Endothelial cell (in vitro differentiated cells): ENCODE data around the gene SUV39H2. TPM values are rescaled to one million over a fixed set of nuclear protein-coding genes. Genes with fewer than 3 reads are reported as not detected.
A peak's percentile ranks its signal among the peaks of the same experiment; 100 is the strongest.

Source experiments
- DNase-seq: peaks from one replicate; pipeline ENCODE4 v3.0.0; 2021; ENCODE audit warnings: low spot score
- H3K27ac Mint-ChIP-seq: one replicate; pipeline ENCODE4 v1.8.0; 2021; ENCODE audit warnings: mixed read lengths, inconsistent platforms; ENCODE audit not compliant: unreplicated experiment
- H3K27me3 Mint-ChIP-seq: one replicate; pipeline ENCODE4 v1.8.0; 2021; ENCODE audit warnings: mild to moderate bottlenecking, moderate library complexity, mixed read lengths, inconsistent platforms; ENCODE audit not compliant: unreplicated experiment
- H3K36me3 Mint-ChIP-seq: one replicate; pipeline ENCODE4 v1.8.0; 2021; ENCODE audit warnings: mild to moderate bottlenecking, low read depth, mixed read lengths, inconsistent platforms; ENCODE audit not compliant: unreplicated experiment
- H3K4me1 Mint-ChIP-seq: one replicate; pipeline ENCODE4 v1.8.0; 2021; ENCODE audit warnings: mild to moderate bottlenecking, mixed read lengths, inconsistent platforms; ENCODE audit not compliant: unreplicated experiment
- H3K4me3 Mint-ChIP-seq: one replicate; pipeline ENCODE4 v1.8.0; 2021; ENCODE audit warnings: mild to moderate bottlenecking, mixed read lengths, inconsistent platforms; ENCODE audit not compliant: unreplicated experiment
- H3K9me3 Mint-ChIP-seq: one replicate; pipeline ENCODE4 v1.8.0; 2021; ENCODE audit warnings: mixed read lengths, inconsistent platforms; ENCODE audit not compliant: unreplicated experiment
- total RNA-seq: library from RNA; stranded (reverse); fragmentation: NEBNext Ultra II Directional; extraction: Animal tissue kit (Norgen Biotek cat#: 25700); gene quantifications from one replicate; pipeline ENCODE4 v1.2.1, GENCODE V29; 2021; ENCODE audit not compliant: unreplicated experiment
- TF ChIP-seq, protein P1 (sequence below): fragments of 200-600 bp; sonication (generic); IDR thresholded peaks from one replicate; pipeline ENCODE4 v1.5.0; 2021; ENCODE audit warnings: antibody characterized with exemption; ENCODE audit not compliant: unreplicated experiment

Gene SUV39H2
- total RNA-seq, 1 donor from 2014 or later = 15.6 TPM

DNA sequence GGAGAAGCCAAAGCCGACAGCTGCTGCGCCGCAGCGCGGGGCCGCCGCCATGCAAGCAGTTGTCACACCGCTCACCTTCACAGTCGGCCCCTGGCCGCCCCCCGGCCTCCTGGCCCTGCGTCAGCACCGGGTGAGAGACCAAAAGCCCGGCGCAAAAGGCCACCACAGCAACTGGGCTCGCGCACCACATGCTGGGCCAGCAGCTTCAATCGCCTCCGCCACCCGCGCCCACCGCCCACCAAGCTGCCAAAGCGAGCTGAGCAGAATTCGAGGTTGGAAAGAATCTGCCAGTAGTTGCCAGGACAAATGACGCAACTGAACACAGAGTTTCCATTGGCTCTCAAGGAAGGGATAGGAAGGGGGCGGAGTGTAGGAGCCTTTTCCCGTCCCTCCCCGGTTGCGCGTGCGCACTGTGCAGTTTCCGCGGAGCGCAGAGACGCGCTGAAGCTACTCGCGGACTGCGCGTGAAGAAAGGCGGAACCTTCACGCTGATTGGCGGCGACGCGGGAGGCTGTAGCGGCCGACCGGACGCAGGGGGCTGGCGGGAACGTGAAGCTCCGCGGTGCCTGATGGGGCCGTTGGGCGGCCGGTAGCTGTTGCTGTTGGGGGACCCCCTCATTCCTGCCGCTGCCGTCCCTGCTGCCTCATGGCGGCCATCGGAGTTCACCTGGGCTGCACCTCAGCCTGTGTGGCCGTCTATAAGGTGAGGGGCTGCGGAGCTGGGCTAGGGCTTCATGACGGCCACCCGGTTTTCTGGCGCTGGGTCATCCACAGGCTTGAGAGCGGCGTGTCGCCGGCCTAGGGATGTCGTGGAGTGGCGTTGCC, 40.7 kb upstream of the SUV39H2 start, which contains the start of the genes CDNF, HSPA14 and MSANTD7:
TSS of gene CDNF (minus strand) at position 281 of the 825 bp plus-strand sequence. CDS start at position 190, 91 bp downstream.
TSS of gene HSPA14 (plus strand) at position 550 of the 825 bp plus-strand sequence. CDS start at position 647, 97 bp downstream.
TSS of gene MSANTD7 (plus strand) at position 550 of the 825 bp plus-strand sequence. CDS start 3,979 bp downstream, outside the sequence.
- H3K4me3 Mint-ChIP-seq = peak within 1 kb of the TSS; percentile 96
- peak within 1 kb of the TSS; percentile 95 for H3K27ac Mint-ChIP-seq
- H3K36me3 Mint-ChIP-seq = peaks cover 2% of the 10 kb centered on the region
- peak; percentile 99 for DNase-seq
- H3K4me1 Mint-ChIP-seq = peaks cover 29% of the 10 kb centered on the region
- TF ChIP-seq, protein P1, sequence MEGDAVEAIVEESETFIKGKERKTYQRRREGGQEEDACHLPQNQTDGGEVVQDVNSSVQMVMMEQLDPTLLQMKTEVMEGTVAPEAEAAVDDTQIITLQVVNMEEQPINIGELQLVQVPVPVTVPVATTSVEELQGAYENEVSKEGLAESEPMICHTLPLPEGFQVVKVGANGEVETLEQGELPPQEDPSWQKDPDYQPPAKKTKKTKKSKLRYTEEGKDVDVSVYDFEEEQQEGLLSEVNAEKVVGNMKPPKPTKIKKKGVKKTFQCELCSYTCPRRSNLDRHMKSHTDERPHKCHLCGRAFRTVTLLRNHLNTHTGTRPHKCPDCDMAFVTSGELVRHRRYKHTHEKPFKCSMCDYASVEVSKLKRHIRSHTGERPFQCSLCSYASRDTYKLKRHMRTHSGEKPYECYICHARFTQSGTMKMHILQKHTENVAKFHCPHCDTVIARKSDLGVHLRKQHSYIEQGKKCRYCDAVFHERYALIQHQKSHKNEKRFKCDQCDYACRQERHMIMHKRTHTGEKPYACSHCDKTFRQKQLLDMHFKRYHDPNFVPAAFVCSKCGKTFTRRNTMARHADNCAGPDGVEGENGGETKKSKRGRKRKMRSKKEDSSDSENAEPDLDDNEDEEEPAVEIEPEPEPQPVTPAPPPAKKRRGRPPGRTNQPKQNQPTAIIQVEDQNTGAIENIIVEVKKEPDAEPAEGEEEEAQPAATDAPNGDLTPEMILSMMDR = no peak
- H3K27me3 Mint-ChIP-seq = peaks cover 5% of the 10 kb centered on the region
- H3K9me3 Mint-ChIP-seq = no peaks in the 10 kb centered on the region

DNA sequence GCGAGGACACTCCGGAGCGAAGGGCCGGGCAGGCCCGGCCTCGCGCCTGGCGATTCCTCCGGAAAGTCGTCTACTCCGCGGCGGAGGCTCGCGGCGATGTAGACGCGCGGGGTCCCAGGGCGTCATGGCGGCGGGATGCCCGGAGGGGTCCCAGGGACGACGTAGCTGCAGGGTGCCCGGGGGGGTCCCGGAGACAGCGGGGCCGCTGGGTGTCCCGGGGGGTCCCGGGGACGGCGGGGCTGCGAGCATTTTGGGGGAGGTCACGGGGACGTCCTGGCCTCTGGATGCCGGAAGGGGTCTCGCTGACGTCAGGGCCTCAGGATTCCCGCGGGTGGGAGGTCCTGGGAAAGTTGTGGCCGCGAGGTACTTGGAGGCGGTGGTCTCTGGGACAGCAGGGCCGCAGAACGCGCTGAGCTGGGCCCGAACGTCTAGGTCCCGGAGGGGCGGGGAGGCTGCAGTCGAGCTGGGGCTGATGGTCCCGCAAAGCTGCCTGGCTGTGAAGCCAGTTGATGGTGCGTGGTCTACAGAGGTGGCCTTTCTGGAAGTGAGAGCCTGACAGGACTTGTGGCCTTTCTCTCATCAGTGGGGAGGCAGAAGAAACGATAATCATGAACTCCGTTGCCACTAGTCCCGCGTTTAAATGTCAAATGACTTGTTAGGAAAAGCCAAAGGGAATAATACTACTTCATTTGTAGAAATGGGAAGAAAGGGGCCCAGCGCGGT, 39.9 kb upstream of the SUV39H2 start:
- Mint-ChIP-seq H3K36me3 (peaks cover 9% of the 10 kb centered on the region), H3K27me3 (peaks cover 5% of the 10 kb centered on the region), H3K4me1 (peaks cover 29% of the 10 kb centered on the region), H3K4me3 (peak overlapping the region; percentile 96), H3K27ac (peak overlapping the region; percentile 94), H3K9me3 (no peaks in the 10 kb centered on the region)
- DNase-seq = peak; percentile 64
- TF ChIP-seq, protein P1 = no peak

DNA sequence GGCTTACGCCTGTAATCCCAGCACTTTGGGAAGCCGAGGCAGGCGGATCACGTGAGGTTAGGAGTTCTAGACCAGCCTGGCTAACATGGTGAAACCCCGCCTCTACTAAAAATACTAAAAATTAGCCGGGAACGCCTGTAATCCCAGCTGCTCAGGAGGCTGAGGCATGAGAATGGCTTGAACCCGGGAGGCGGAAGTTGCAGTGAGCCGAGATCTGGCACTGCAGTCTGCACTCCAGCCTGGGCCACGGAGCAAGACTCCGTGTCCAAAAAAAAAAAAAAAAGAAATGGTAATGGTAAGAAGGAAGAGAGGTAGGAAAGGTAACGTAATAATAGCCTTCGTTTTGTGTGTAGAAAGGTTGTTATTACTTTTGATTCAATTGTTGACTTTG, 39.4 kb upstream of the SUV39H2 start:
- H3K36me3 Mint-ChIP-seq = peaks cover 13% of the 10 kb centered on the region
- TF ChIP-seq, protein P1 = no peak
- peak overlapping the region; percentile 94 for H3K27ac Mint-ChIP-seq
- no peak for DNase-seq
- no peaks in the 10 kb centered on the region for H3K9me3 Mint-ChIP-seq
- peaks cover 5% of the 10 kb centered on the region for H3K27me3 Mint-ChIP-seq
- H3K4me3 Mint-ChIP-seq = peak overlapping the region; percentile 96
- H3K4me1 Mint-ChIP-seq = peaks cover 28% of the 10 kb centered on the region

DNA sequence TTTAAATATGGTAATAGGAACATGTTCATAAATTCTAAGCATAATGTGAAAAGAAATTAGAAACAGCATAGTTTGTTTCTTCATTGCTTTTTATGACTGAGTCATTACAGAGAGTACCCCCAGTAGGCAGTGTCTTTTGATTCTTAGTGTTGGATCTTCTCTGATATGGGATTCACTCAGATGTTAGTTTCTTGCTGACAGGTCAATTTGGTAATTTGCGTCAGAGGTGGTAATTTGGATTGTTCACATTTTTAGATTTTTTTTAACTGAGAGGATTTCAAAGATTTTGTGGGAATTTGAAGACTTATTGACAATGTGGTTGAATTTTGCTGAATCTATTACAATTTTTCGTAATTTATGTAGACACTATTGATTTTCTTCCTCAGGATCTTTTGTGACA, 38.5 kb upstream of the SUV39H2 start:
- no peak for DNase-seq
- Mint-ChIP-seq H3K27me3 (peaks cover 4% of the 10 kb centered on the region), H3K27ac (no peak overlapping the region), H3K36me3 (peaks cover 19% of the 10 kb centered on the region), H3K9me3 (no peaks in the 10 kb centered on the region), H3K4me1 (peaks cover 20% of the 10 kb centered on the region), H3K4me3 (no peak overlapping the region)
- TF ChIP-seq, protein P1 = no peak
